Neural cell (in vitro differentiated cells): Measurements from ENCODE around the gene TSNAX.

Source experiments
- CTCF ChIP-seq: fragments of 450-650 bp; IDR thresholded peaks from 2 replicates; pipeline ENCODE4 v1.5.1; 2014; ENCODE audit warnings: antibody characterized with exemption, mild to moderate bottlenecking, moderate library complexity; ENCODE audit not compliant: poor library complexity, severe bottlenecking
- EP300 ChIP-seq: fragments of 450-650 bp; conservative IDR thresholded peaks from 2 replicates; pipeline ENCODE4 v1.6.1; 2014; ENCODE audit warnings: antibody characterized with exemption, mild to moderate bottlenecking, moderate library complexity; ENCODE audit not compliant: poor library complexity, severe bottlenecking
- EZH2 ChIP-seq: fragments of 200-600, 300-800 bp; shearing (Covaris generic), sonication (generic); IDR thresholded peaks from 2 replicates; pipeline ENCODE4 v1.6.1; 2014; ENCODE audit warnings: antibody characterized with exemption, low read length, borderline replicate concordance, mild to moderate bottlenecking; ENCODE audit not compliant: insufficient read depth, poor library complexity, severe bottlenecking
- MXI1 ChIP-seq: fragments of 450-650 bp; conservative IDR thresholded peaks from 2 replicates; pipeline ENCODE4 v1.6.1; 2014; ENCODE audit warnings: antibody characterized with exemption, mild to moderate bottlenecking; ENCODE audit not compliant: poor library complexity, severe bottlenecking
- POLR2AphosphoS5 ChIP-seq: IDR thresholded peaks from 2 replicates; pipeline ENCODE4 v1.6.1; 2012
- REST ChIP-seq: IDR thresholded peaks from 2 replicates; pipeline ENCODE4 v1.6.1; 2012; ENCODE audit warnings: borderline replicate concordance
- TAF1 ChIP-seq: IDR thresholded peaks from 2 replicates; pipeline ENCODE4 v1.6.1; 2012; ENCODE audit warnings: low read depth

GRCh38 chr1:231601824-231602672 is 73.6 kb downstream of the TSNAX start:
- TF ChIP-seq CTCF: no peak
- no peak for TF ChIP-seq POLR2AphosphoS5
- no peak for TF ChIP-seq TAF1
- TF ChIP-seq REST: no peak
- no peak for TF ChIP-seq EP300
- no peak for TF ChIP-seq MXI1
- no peak for TF ChIP-seq EZH2
